Fibroblast of villous mesenchyme (primary cell): ENCODE results near the gene TVP23A. TPM values are rescaled to one million over a fixed set of nuclear protein-coding genes. Genes with fewer than 3 reads are reported as not detected.

ENCODE experiments used
- DNase-seq: peaks from one replicate; pipeline ENCODE4 v3.0.0-alpha.2; 2010; ENCODE audit warnings: low read depth
- H3K4me3 ChIP-seq: 2 replicates; pipeline ENCODE4 v1.5.1; 2011; ENCODE audit warnings: low read depth, mild to moderate bottlenecking, low read length
- total RNA-seq: library from RNA; depleted of rRNA; stranded (reverse); fragments of >200 nt; gene quantifications from 2 replicates; pipeline ENCODE4 v1.2.3, GENCODE V29; 2012
- TF ChIP-seq, protein P1 (sequence below): IDR thresholded peaks from 2 replicates; pipeline ENCODE4 v1.5.1; 2012; ENCODE audit warnings: low read depth, mild to moderate bottlenecking, low read length; ENCODE audit not compliant: insufficient read depth

TVP23A gene
- total RNA-seq: not detected in 2 replicates

GRCh38 chr16:10817963-10818941, at the start of gene TVP23A:
Gene TVP23A, minus strand, starts transcription at chr16:10818794. Its CDS starts 301 bp downstream, at chr16:10818493.
- TF ChIP-seq, protein P1, sequence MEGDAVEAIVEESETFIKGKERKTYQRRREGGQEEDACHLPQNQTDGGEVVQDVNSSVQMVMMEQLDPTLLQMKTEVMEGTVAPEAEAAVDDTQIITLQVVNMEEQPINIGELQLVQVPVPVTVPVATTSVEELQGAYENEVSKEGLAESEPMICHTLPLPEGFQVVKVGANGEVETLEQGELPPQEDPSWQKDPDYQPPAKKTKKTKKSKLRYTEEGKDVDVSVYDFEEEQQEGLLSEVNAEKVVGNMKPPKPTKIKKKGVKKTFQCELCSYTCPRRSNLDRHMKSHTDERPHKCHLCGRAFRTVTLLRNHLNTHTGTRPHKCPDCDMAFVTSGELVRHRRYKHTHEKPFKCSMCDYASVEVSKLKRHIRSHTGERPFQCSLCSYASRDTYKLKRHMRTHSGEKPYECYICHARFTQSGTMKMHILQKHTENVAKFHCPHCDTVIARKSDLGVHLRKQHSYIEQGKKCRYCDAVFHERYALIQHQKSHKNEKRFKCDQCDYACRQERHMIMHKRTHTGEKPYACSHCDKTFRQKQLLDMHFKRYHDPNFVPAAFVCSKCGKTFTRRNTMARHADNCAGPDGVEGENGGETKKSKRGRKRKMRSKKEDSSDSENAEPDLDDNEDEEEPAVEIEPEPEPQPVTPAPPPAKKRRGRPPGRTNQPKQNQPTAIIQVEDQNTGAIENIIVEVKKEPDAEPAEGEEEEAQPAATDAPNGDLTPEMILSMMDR: no peak
- DNase-seq: no peak
- no peak within 1 kb of the TSS for H3K4me3 ChIP-seq

DNA sequence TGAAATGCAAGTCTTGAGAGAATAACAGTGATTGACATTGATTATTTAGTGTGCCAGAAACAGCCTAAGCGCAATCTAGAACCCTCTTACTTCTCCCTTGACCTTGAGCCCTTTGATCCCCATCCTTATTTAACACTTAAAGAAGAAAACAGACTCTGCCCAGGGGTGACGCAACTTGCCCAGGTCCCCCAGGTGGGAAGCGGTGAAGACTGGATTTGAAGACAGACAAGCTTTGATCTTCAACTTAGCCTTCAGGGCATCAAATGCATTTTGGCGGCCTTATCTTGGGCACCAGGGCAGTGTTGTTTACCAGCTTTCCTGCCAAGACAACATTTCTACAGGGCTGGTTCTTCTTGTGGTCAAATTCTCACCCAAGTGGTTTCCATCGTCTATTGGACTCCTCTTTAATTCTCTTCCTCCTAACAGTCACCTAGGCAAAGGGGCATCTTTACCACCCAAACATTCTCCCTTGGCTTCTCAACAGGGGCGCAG, 49.6 kb upstream of the TVP23A start:
- H3K4me3 ChIP-seq: no peak overlapping the region
- TF ChIP-seq, protein P1: no peak
- DNase-seq: no peak

DNA sequence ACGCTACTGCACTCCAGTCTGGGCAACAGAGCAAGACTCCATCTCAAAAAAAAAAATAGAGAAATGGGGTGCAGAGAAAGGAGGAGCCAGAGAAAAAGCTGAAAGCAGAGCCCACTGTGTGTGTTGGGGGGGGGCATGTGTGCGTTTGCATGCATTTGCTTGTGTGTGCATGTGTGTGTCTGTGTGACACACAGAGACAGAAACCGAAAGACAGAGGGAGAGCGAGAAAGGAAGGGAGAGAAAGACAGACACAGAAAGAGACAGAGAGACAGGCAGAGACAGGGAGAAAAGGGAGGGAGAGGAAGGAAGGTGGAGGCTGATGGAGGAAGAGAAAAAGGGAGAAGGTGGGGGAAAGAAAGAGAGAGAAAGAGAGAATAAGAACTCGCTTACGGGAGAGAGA, 48.6 kb upstream of the TVP23A start:
- no peak overlapping the region for H3K4me3 ChIP-seq
- no peak for DNase-seq
- TF ChIP-seq, protein P1: no peak

- DNase-seq: no peak
These were observed 47.7 kb upstream of the TVP23A start for GRCh38 chr16:10865991-10866966.

DNA sequence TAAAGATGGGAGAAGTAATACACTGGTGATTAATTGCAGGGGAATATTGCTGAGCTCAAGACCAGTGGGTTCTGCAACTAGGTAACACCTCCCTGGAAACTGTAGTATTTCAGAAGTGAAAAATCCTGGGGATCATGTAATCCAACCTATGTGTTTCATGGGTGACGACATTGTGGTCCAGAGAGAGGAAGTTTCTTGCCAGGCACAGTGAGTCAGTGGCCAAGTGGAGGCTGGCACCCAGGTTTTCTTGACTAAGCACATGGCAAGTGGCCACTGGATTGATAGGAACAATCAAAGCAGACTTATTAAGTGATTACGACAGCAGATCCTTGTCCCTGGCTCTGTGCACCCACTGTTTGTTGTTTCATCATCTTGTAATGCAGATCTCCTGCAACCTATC, 43.8 kb upstream of the TVP23A start:
- DNase-seq: peak; percentile 23
- TF ChIP-seq, protein P1: no peak

More at GRCh38 chr16:10865991-10866966, 47.7 kb upstream of the TVP23A start:
- TF ChIP-seq, protein P1: no peak
- H3K4me3 ChIP-seq: no peak overlapping the region

DNA sequence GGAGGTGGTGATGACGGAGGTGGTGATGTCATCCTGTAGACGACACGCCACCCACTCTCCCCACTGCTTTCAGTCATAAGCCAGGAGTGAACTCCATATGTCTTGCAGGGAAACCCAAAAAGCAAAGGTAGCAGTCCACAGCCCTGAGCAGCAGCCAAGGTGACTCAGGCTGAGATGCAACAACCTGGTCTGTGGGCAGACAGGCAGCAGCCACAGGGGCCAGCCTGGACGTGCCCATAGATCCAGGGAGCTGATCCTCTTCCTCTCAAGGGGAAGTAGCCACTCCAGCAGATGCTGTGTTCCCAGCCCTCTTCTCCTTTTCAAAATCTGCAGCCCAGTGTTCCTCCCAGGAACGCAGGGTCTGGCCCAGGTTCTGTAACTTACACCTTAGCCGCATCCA, 41.1 kb upstream of the TVP23A start:
- TF ChIP-seq, protein P1: no peak
- no peak for DNase-seq
- no peak overlapping the region for H3K4me3 ChIP-seq

More for the DNA sequence above, 43.8 kb upstream of the TVP23A start:
- H3K4me3 ChIP-seq: no peak overlapping the region
